Measurements from ENCODE around the gene PVALB. TPM values are rescaled to one million over a fixed set of nuclear protein-coding genes. Genes with fewer than 3 reads are reported as not detected.

The PVALB gene
- total RNA-seq, 1 donor: not detected

GRCh38 chr22:36850056-36850455 lies 33.2 kb upstream of the PVALB start:
- no peak for DNase-seq (ENCODE audit: low read depth in 2 of 3, low spot score in 2 of 3)

- no peak for DNase-seq (ENCODE audit: low read depth in 2 of 3, low spot score in 2 of 3)
These were observed 30.1 kb upstream of the PVALB start for GRCh38 chr22:36846949-36847348.

GRCh38 chr22:36846271-36846670 lies 29.4 kb upstream of the PVALB start:
- DNase-seq (ENCODE audit: low read depth in 2 of 3, low spot score in 2 of 3): no peak

GRCh38 chr22:36840106-36840505 lies 23.3 kb upstream of the PVALB start:
- peak in 1 of 3 donors; percentile 65 for DNase-seq (ENCODE audit: low read depth in 2 of 3, low spot score in 2 of 3)

GRCh38 chr22:36839356-36840073 lies 22.7 kb upstream of the PVALB start:
- peak in 1 of 3 donors; percentile 28 for DNase-seq (ENCODE audit: low read depth in 2 of 3, low spot score in 2 of 3)

- no peak for DNase-seq (ENCODE audit: low read depth in 2 of 3, low spot score in 2 of 3)
These were observed 21.5 kb upstream of the PVALB start for GRCh38 chr22:36838119-36839030.

GRCh38 chr22:36835903-36836302 lies 19.1 kb upstream of the PVALB start:
- no peak for DNase-seq (ENCODE audit: low read depth in 2 of 3, low spot score in 2 of 3)

GRCh38 chr22:36833073-36833472 lies 16.2 kb upstream of the PVALB start:
- DNase-seq (ENCODE audit: low read depth in 2 of 3, low spot score in 2 of 3): peak in 1 of 3 donors; percentile 25

- DNase-seq (ENCODE audit: low read depth in 2 of 3, low spot score in 2 of 3): no peak
These were observed 14.9 kb upstream of the PVALB start for GRCh38 chr22:36831717-36832116.

GRCh38 chr22:36831206-36831605 lies 14.4 kb upstream of the PVALB start:
- no peak for DNase-seq (ENCODE audit: low read depth in 2 of 3, low spot score in 2 of 3)

- no peak for DNase-seq (ENCODE audit: low read depth in 2 of 3, low spot score in 2 of 3)
These were observed 13.8 kb upstream of the PVALB start for GRCh38 chr22:36830601-36831000.

GRCh38 chr22:36829370-36830002 lies 12.7 kb upstream of the PVALB start:
- no peak for DNase-seq (ENCODE audit: low read depth in 2 of 3, low spot score in 2 of 3)

- DNase-seq (ENCODE audit: low read depth in 2 of 3, low spot score in 2 of 3): no peak
These were observed 12.0 kb upstream of the PVALB start for GRCh38 chr22:36828815-36829214.

GRCh38 chr22:36826262-36826661 lies 9.4 kb upstream of the PVALB start:
- DNase-seq (ENCODE audit: low read depth in 2 of 3, low spot score in 2 of 3): no peak

GRCh38 chr22:36824655-36825054 lies 7.8 kb upstream of the PVALB start:
- DNase-seq (ENCODE audit: low read depth in 2 of 3, low spot score in 2 of 3): no peak

- no peak for DNase-seq (ENCODE audit: low read depth in 2 of 3, low spot score in 2 of 3)
These were observed 6.5 kb upstream of the PVALB start for GRCh38 chr22:36823186-36823839.

GRCh38 chr22:36822581-36822980 lies 5.7 kb upstream of the PVALB start:
- DNase-seq (ENCODE audit: low read depth in 2 of 3, low spot score in 2 of 3): no peak

GRCh38 chr22:36819112-36819511 lies 2.3 kb upstream of the PVALB start:
- DNase-seq (ENCODE audit: low read depth in 2 of 3, low spot score in 2 of 3): no peak

- DNase-seq (ENCODE audit: low read depth in 2 of 3, low spot score in 2 of 3): no peak
These were observed 1.3 kb upstream of the PVALB start for GRCh38 chr22:36818010-36818642.

- no peak for DNase-seq (ENCODE audit: low read depth in 2 of 3, low spot score in 2 of 3)
These were observed 652 bp upstream of the PVALB start for GRCh38 chr22:36817525-36817848.

- DNase-seq (ENCODE audit: low read depth in 2 of 3, low spot score in 2 of 3): peak in 1 of 3 donors; percentile 25
These were observed 548 bp downstream of the PVALB start for GRCh38 chr22:36816339-36816635.

Measured in hematopoietic multipotent progenitor cell (in vitro differentiated cells).